Cardiac muscle cell (in vitro differentiated cells and primary cell): Measurements from ENCODE around the gene RORB. TPM values are rescaled to one million over a fixed set of nuclear protein-coding genes. Genes with fewer than 3 reads are reported as not detected.
A peak's percentile ranks its signal among the peaks of the same experiment; 100 is the strongest.

Experiments used
- DNase-seq, 2 donors: peaks; one replicate each; pipeline versions ENCODE4 v3.0.0 to v3.0.0-alpha.2; 2010 to 2017; ENCODE audit warnings: low read depth in 1 of 2, low spot score in 1 of 2
- H3K27ac ChIP-seq: fragments of 200-600 bp; sonication (generic); 2 replicates; pipeline ENCODE4 v1.5.1; 2016
- H3K27me3 ChIP-seq: fragments of 200-600 bp; sonication (generic); 2 replicates; pipeline ENCODE4 v1.6.0; 2016; ENCODE audit warnings: control low read depth
- H3K36me3 ChIP-seq: fragments of 200-600 bp; sonication (generic); 2 replicates; pipeline ENCODE4 v1.5.1; 2016; ENCODE audit warnings: control low read depth
- H3K4me1 ChIP-seq: fragments of 200-600 bp; sonication (generic); 2 replicates; pipeline ENCODE4 v1.8.1; 2017; ENCODE audit warnings: low read depth, mild to moderate bottlenecking, mixed run types
- H3K4me3 ChIP-seq: fragments of 200-600 bp; sonication (generic); 2 replicates; pipeline ENCODE4 v1.5.1; 2016; ENCODE audit warnings: mild to moderate bottlenecking
- H3K9me3 ChIP-seq: fragments of 200-600 bp; sonication (generic); 2 replicates; pipeline ENCODE4 v1.5.1; 2017; ENCODE audit warnings: low read depth, mild to moderate bottlenecking, control low read depth
- CTCF ChIP-seq: IDR thresholded peaks from 2 replicates; pipeline ENCODE4 v1.5.1; 2012; ENCODE audit warnings: low read depth, mild to moderate bottlenecking, low read length
- polyA plus RNA-seq: library from polyadenylated mRNA; unstranded; fragments of >200 nt; fragmentation: Nextera tagmentation; extraction: Ambion mirVana; gene quantifications from 2 replicates; pipeline ENCODE4 v1.2.1, GENCODE V29; 2016
- total RNA-seq: library from RNA; depleted of rRNA; stranded (reverse); fragments of >200 nt; gene quantifications from 2 replicates; pipeline ENCODE4 v1.2.3, GENCODE V29; 2016

RORB gene
- total and polyA plus RNA-seq, 2 experiments from 2014 or later: 0.03 TPM; not detected in 1

- peak; percentile 48 to 56 for DNase-seq
- Histone ChIP-seq H3K36me3 (no peaks in the 10 kb centered on the region), H3K9me3 (no peaks in the 10 kb centered on the region), H3K4me1 (peaks cover 27% of the 10 kb centered on the region), H3K27ac (peak overlapping the region; percentile 35), H3K27me3 (no peaks in the 10 kb centered on the region), H3K4me3 (no peak overlapping the region)
- peak; percentile 65 for TF ChIP-seq CTCF
Measured at GRCh38 chr9:74570879-74571512, 73.9 kb downstream of the RORB start.

GRCh38 chr9:74573640-74574191 lies 76.6 kb downstream of the RORB start:
- DNase-seq: peak in 1 of 2 donors; percentile 77
- H3K27me3 ChIP-seq: no peaks in the 10 kb centered on the region
- H3K36me3 ChIP-seq: no peaks in the 10 kb centered on the region

GRCh38 chr9:74576176-74576575 lies 79.0 kb downstream of the RORB start:
- no peak overlapping the region for H3K4me3 ChIP-seq
- H3K9me3 ChIP-seq: no peaks in the 10 kb centered on the region
- no peak for DNase-seq
- peaks cover 25% of the 10 kb centered on the region for H3K4me1 ChIP-seq
- H3K36me3 ChIP-seq: no peaks in the 10 kb centered on the region
- no peaks in the 10 kb centered on the region for H3K27me3 ChIP-seq
- TF ChIP-seq CTCF: no peak
- H3K27ac ChIP-seq: no peak overlapping the region

More at GRCh38 chr9:74573640-74574191, 76.6 kb downstream of the RORB start:
- Histone ChIP-seq H3K9me3 (no peaks in the 10 kb centered on the region), H3K27ac (no peak overlapping the region), H3K4me1 (peaks cover 27% of the 10 kb centered on the region), H3K4me3 (no peak overlapping the region)
- no peak for TF ChIP-seq CTCF

GRCh38 chr9:74577956-74578355 lies 80.8 kb downstream of the RORB start:
- Histone ChIP-seq H3K36me3 (no peaks in the 10 kb centered on the region), H3K27ac (no peak overlapping the region), H3K9me3 (no peaks in the 10 kb centered on the region), H3K27me3 (no peaks in the 10 kb centered on the region), H3K4me1 (peaks cover 8% of the 10 kb centered on the region), H3K4me3 (no peak overlapping the region)
- no peak for DNase-seq
- TF ChIP-seq CTCF: peak; percentile 50

GRCh38 chr9:74589576-74589975 lies 92.4 kb downstream of the RORB start:
- Histone ChIP-seq H3K9me3 (no peaks in the 10 kb centered on the region), H3K4me3 (no peak overlapping the region)

More at GRCh38 chr9:74589576-74589975, 92.4 kb downstream of the RORB start:
- no peaks in the 10 kb centered on the region for H3K4me1 ChIP-seq
- no peak overlapping the region for H3K27ac ChIP-seq
- DNase-seq: no peak
- no peaks in the 10 kb centered on the region for H3K27me3 ChIP-seq
- H3K36me3 ChIP-seq: no peaks in the 10 kb centered on the region
- no peak for TF ChIP-seq CTCF
